ACC112 (cell line): Measurements from ENCODE around the gene SORCS2.

Source experiments
- H2AFZ ChIP-seq: fragments of 200-600 bp; sonication (generic); one replicate; pipeline ENCODE4 v1.6.0; 2017; ENCODE audit warnings: antibody characterized with exemption, low read length; ENCODE audit not compliant: unreplicated experiment
- H3K27ac ChIP-seq: fragments of 200-600 bp; sonication (generic); 2 replicates; pipeline ENCODE4 v1.5.1; 2014; ENCODE audit warnings: low read depth, mild to moderate bottlenecking, antibody characterized with exemption, low read length, moderate library complexity
- H3K27me3 ChIP-seq: fragments of 200-600 bp; sonication (generic); 2 replicates; pipeline ENCODE4 v1.6.1; 2014; ENCODE audit warnings: mild to moderate bottlenecking, antibody characterized with exemption, low read length, moderate library complexity, mixed read lengths; ENCODE audit not compliant: insufficient read depth
- H3K36me3 ChIP-seq: fragments of 200-600 bp; sonication (generic); 2 replicates; pipeline ENCODE4 v1.6.1; 2016; ENCODE audit warnings: mild to moderate bottlenecking, antibody characterized with exemption, low read length, moderate library complexity, mixed read lengths; ENCODE audit not compliant: insufficient read depth
- H3K4me1 ChIP-seq: fragments of 200-600 bp; sonication (generic); one replicate; pipeline ENCODE4 v1.6.1; 2016; ENCODE audit warnings: low read length, mixed read lengths; ENCODE audit not compliant: insufficient read depth, unreplicated experiment, control insufficient read depth
- H3K4me3 ChIP-seq: fragments of 200-600 bp; sonication (generic); 2 replicates; pipeline ENCODE4 v1.5.1; 2014; ENCODE audit warnings: mild to moderate bottlenecking, low read depth, low read length
- H3K79me2 ChIP-seq: fragments of 200-600 bp; sonication (generic); one replicate; pipeline ENCODE4 v1.6.0; 2016; ENCODE audit warnings: low read length; ENCODE audit not compliant: control insufficient read depth, unreplicated experiment, insufficient read depth

Gene SORCS2

DNA sequence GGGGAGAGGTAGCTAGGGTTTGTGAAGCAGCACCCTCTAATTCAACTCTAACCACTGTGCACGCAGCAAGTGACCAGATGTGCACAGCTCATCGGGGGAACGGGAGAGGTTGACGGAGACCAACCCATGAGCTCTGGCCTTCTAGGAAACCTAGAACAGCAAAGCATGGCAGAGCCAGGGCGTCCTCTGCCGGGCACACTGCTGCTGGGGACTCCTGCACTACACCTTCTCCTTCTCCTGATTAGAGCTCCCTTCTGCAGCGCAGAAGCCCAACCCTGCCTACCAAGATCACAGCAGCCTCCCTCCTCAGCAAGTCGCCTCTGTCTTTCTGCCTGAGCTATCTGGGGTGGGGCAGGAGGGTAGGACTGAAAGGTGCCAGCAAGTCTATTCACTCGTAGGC lies 494.7 kb downstream of the SORCS2 start:
- Histone ChIP-seq H3K79me2 (no peaks in the 10 kb centered on the region), H3K27me3 (peaks cover 44% of the 10 kb centered on the region), H3K36me3 (no peaks in the 10 kb centered on the region), H2AFZ (no peak overlapping the region), H3K4me1 (no peaks in the 10 kb centered on the region), H3K4me3 (no peak overlapping the region), H3K27ac (no peak overlapping the region)

GRCh38 chr4:7687796-7688195 lies 495.5 kb downstream of the SORCS2 start:
- H3K4me3 ChIP-seq: no peak overlapping the region
- no peaks in the 10 kb centered on the region for H3K4me1 ChIP-seq

GRCh38 chr4:7689773-7690693 lies 497.7 kb downstream of the SORCS2 start:
- Histone ChIP-seq H3K27me3 (peaks cover 28% of the 10 kb centered on the region; the same call in 1 of the 2 replicates), H3K4me3 (no peak overlapping the region)

More at GRCh38 chr4:7687796-7688195, 495.5 kb downstream of the SORCS2 start:
- H2AFZ ChIP-seq: no peak overlapping the region
- peaks cover 38% of the 10 kb centered on the region; the same call in 1 of the 2 replicates for H3K27me3 ChIP-seq
- H3K36me3 ChIP-seq: no peaks in the 10 kb centered on the region
- no peaks in the 10 kb centered on the region for H3K79me2 ChIP-seq
- H3K27ac ChIP-seq: no peak overlapping the region

DNA sequence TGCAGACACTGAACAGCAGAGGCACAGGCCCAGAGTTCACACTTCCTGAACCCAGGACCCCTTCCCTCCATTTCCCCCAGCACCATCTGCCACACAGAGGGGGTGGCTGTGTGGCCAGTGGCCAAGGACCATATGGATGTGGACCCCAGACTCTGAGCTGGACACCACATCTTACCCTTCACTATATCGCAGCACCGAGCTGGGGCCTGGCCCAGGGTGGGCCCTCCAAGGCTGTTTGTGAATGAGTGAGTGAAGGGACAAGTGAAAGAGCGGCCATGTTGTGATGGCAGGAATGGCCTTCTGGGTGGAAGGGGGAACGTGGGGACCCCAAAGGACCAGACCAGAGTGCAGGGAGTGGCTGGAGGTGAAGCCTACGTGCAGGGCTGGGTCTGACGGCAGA lies 498.7 kb downstream of the SORCS2 start:
- Histone ChIP-seq H2AFZ (no peak overlapping the region), H3K4me1 (no peaks in the 10 kb centered on the region), H3K4me3 (no peak overlapping the region), H3K36me3 (no peaks in the 10 kb centered on the region), H3K79me2 (no peaks in the 10 kb centered on the region), H3K27ac (no peak overlapping the region), H3K27me3 (peaks cover 29% of the 10 kb centered on the region; the same call in 1 of the 2 replicates)

More at GRCh38 chr4:7689773-7690693, 497.7 kb downstream of the SORCS2 start:
- Histone ChIP-seq H3K4me1 (no peaks in the 10 kb centered on the region), H3K27ac (no peak overlapping the region), H3K79me2 (no peaks in the 10 kb centered on the region), H3K36me3 (no peaks in the 10 kb centered on the region), H2AFZ (no peak overlapping the region)

- no peak overlapping the region for H3K4me3 ChIP-seq
- H3K27me3 ChIP-seq: peaks cover 38% of the 10 kb centered on the region
- H3K4me1 ChIP-seq: no peaks in the 10 kb centered on the region
- no peaks in the 10 kb centered on the region for H3K36me3 ChIP-seq
- no peak overlapping the region for H3K27ac ChIP-seq
- H3K79me2 ChIP-seq: no peaks in the 10 kb centered on the region
- no peak overlapping the region for H2AFZ ChIP-seq
Measured at GRCh38 chr4:7691982-7692381, 499.6 kb downstream of the SORCS2 start.

- Histone ChIP-seq H3K36me3 (no peaks in the 10 kb centered on the region), H3K79me2 (no peaks in the 10 kb centered on the region), H3K27me3 (peaks cover 44% of the 10 kb centered on the region), H3K4me1 (no peaks in the 10 kb centered on the region), H2AFZ (no peak overlapping the region), H3K27ac (no peak overlapping the region), H3K4me3 (no peak overlapping the region)
Measured at GRCh38 chr4:7692451-7693236, 500.3 kb downstream of the SORCS2 start.

DNA sequence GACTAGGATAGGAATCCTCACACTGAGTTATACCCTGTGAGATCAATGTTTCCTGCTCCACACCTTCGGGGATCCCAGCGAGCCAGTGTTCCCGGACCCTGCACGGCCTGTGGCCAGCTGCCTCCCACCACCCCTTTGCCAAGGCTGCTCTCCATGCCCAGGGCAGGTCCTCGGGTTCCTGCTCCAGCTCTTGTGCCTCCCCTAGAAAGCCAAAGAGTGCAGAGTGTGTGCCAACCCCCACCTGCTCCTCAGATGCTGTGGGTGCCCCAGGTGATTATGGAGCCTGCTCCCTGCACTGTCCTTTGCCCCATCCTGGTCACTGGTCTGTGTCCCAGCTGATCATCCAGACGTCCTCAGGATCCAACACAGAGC lies 500.9 kb downstream of the SORCS2 start:
- H2AFZ ChIP-seq: no peak overlapping the region
- H3K27ac ChIP-seq: no peak overlapping the region
- no peaks in the 10 kb centered on the region for H3K36me3 ChIP-seq
- H3K27me3 ChIP-seq: peaks cover 47% of the 10 kb centered on the region
- no peaks in the 10 kb centered on the region for H3K79me2 ChIP-seq
- no peaks in the 10 kb centered on the region for H3K4me1 ChIP-seq
- no peak overlapping the region for H3K4me3 ChIP-seq

GRCh38 chr4:7693711-7694110 lies 501.4 kb downstream of the SORCS2 start:
- Histone ChIP-seq H3K27ac (no peak overlapping the region), H2AFZ (no peak overlapping the region), H3K36me3 (no peaks in the 10 kb centered on the region), H3K27me3 (peaks cover 49% of the 10 kb centered on the region), H3K4me3 (no peak overlapping the region), H3K4me1 (no peaks in the 10 kb centered on the region), H3K79me2 (no peaks in the 10 kb centered on the region)

- Histone ChIP-seq H3K27ac (no peak overlapping the region), H3K36me3 (no peaks in the 10 kb centered on the region), H2AFZ (no peak overlapping the region), H3K4me1 (peaks cover 5% of the 10 kb centered on the region), H3K79me2 (no peaks in the 10 kb centered on the region), H3K27me3 (peaks cover 48% of the 10 kb centered on the region), H3K4me3 (no peak overlapping the region)
Measured at GRCh38 chr4:7694324-7694723, 502.0 kb downstream of the SORCS2 start.

- no peaks in the 10 kb centered on the region for H3K79me2 ChIP-seq
- no peaks in the 10 kb centered on the region for H3K36me3 ChIP-seq
- H3K4me3 ChIP-seq: no peak overlapping the region
- no peak overlapping the region for H3K27ac ChIP-seq
- peaks cover 37% of the 10 kb centered on the region for H3K27me3 ChIP-seq
- H3K4me1 ChIP-seq: peaks cover 7% of the 10 kb centered on the region
- no peak overlapping the region for H2AFZ ChIP-seq
Measured at GRCh38 chr4:7697343-7697742, 505.0 kb downstream of the SORCS2 start.
